Measurements from ENCODE around the gene UBTF.

DNA sequence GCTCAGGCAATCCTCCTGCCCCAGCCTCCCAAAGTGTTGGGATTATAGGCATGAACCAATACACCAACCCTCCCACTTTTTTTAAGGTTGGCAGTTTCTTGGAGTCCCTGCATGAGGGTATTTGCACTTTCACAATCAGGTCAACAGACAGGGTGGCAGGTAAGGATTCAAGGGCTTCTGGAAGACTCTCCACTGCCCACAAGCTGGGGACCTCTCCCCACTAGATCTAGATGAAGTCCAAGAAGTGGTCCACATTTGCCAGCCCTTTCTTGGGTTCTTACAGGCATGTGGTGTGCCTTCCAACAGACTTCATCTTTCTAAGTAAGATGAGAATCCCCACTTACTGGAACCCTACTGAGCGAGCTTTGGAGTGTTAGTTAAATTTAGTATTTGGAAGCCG, 45.0 kb downstream of the UBTF start:
- TF ChIP-seq, protein P1, sequence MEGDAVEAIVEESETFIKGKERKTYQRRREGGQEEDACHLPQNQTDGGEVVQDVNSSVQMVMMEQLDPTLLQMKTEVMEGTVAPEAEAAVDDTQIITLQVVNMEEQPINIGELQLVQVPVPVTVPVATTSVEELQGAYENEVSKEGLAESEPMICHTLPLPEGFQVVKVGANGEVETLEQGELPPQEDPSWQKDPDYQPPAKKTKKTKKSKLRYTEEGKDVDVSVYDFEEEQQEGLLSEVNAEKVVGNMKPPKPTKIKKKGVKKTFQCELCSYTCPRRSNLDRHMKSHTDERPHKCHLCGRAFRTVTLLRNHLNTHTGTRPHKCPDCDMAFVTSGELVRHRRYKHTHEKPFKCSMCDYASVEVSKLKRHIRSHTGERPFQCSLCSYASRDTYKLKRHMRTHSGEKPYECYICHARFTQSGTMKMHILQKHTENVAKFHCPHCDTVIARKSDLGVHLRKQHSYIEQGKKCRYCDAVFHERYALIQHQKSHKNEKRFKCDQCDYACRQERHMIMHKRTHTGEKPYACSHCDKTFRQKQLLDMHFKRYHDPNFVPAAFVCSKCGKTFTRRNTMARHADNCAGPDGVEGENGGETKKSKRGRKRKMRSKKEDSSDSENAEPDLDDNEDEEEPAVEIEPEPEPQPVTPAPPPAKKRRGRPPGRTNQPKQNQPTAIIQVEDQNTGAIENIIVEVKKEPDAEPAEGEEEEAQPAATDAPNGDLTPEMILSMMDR (IDR thresholded peaks at IDR 0.05) = no peak
- TF ChIP-seq POLR2A (IDR thresholded peaks at IDR 0.05) = no peak
